ENCODE measurements around the gene KCTD13.

KCTD13 gene

DNA sequence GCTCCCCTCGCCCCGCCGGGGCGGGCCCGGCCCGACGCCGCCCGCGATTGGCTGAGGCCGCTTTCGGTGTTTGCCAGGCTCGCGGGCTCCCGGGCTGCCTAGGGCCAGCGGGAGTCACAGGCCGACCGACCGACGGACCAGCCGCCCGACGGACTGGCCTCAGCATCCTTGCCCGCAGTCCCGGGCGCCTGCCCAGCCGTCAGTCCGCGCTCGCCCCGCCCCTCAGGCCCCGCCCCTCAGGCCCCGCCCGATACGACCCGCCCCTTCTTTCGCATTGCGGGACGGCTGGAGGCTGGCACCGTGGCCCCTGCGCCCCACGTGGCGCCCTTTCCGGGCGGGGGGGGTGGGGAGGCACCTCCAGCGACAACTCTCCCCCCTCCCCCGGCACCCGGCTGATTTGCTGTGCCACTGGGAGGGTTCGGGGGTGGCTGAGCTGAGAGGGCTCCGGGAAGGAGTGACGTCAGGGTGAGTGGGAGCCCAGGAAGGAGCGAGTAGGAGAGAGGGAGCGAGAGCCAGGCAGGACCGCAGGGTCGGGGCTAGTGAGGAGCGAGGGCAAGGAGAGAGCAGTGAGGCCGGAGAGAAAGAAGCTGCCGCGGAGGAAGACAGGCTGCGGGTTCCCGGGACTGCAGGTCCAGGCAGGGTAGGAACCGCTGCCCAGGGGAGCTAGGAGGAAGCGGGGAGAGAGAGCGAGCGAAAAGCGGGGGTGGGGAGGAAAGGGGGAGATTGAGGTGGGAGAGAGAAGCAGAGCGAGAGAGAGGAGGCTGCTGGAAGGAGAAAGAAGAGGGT is 25.7 kb downstream of the KCTD13 start, which contains the start of gene ASPHD1:
Gene ASPHD1 (plus strand): TSS at position 387 of the 786 bp plus-strand sequence. CDS start 484 bp downstream, outside the sequence.
- Histone ChIP-seq H4K20me1 (ENCODE audit: insufficient read depth, low read length) (no peaks in the 10 kb centered on the region), H3K4me1 (ENCODE audit: low read length) (0 out of 2 replicates have a peak, but pooled peaks cover 4% of the 10 kb centered on the region), H3K4me3 (ENCODE audit: low read length) (peak within 1 kb of the TSS; percentile 57), H3K9ac (ENCODE audit: low read length) (no peak within 1 kb of the TSS), H3K4me2 (ENCODE audit: low read depth, low read length) (peak within 1 kb of the TSS; percentile 99), H3K9me3 (replicated peaks; ENCODE audit: insufficient read depth, low read length) (no peaks in the 10 kb centered on the region), H3K27ac (ENCODE audit: low read length) (no peak within 1 kb of the TSS), H3K27me3 (replicated peaks; ENCODE audit: insufficient read depth, low read length) (peaks cover 55% of the 10 kb centered on the region), H2AFZ (ENCODE audit: low read length) (peak within 1 kb of the TSS; percentile 83), H3F3A (ENCODE audit: insufficient read depth, low read length) (no peaks in the 10 kb centered on the region), H3K79me2 (ENCODE audit: low read length) (no peaks in the 10 kb centered on the region), H3K36me3 (replicated peaks; ENCODE audit: insufficient read depth, low read length) (no peaks in the 10 kb centered on the region), H3K9me2 (replicated peaks; ENCODE audit: insufficient read depth, low read length) (no peaks in the 10 kb centered on the region)
- TF ChIP-seq, protein P1, sequence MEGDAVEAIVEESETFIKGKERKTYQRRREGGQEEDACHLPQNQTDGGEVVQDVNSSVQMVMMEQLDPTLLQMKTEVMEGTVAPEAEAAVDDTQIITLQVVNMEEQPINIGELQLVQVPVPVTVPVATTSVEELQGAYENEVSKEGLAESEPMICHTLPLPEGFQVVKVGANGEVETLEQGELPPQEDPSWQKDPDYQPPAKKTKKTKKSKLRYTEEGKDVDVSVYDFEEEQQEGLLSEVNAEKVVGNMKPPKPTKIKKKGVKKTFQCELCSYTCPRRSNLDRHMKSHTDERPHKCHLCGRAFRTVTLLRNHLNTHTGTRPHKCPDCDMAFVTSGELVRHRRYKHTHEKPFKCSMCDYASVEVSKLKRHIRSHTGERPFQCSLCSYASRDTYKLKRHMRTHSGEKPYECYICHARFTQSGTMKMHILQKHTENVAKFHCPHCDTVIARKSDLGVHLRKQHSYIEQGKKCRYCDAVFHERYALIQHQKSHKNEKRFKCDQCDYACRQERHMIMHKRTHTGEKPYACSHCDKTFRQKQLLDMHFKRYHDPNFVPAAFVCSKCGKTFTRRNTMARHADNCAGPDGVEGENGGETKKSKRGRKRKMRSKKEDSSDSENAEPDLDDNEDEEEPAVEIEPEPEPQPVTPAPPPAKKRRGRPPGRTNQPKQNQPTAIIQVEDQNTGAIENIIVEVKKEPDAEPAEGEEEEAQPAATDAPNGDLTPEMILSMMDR (IDR thresholded peaks at IDR 0.05; ENCODE audit: low read length): no peak
- TF ChIP-seq EZH2 (optimal IDR thresholded peaks at IDR 0.05; ENCODE audit: low read depth, low read length) (no peak), EZH2phosphoT487 (IDR thresholded peaks at IDR 0.05; ENCODE audit: low read length) (no peak)
- DNase-seq: peak; percentile 73

DNA sequence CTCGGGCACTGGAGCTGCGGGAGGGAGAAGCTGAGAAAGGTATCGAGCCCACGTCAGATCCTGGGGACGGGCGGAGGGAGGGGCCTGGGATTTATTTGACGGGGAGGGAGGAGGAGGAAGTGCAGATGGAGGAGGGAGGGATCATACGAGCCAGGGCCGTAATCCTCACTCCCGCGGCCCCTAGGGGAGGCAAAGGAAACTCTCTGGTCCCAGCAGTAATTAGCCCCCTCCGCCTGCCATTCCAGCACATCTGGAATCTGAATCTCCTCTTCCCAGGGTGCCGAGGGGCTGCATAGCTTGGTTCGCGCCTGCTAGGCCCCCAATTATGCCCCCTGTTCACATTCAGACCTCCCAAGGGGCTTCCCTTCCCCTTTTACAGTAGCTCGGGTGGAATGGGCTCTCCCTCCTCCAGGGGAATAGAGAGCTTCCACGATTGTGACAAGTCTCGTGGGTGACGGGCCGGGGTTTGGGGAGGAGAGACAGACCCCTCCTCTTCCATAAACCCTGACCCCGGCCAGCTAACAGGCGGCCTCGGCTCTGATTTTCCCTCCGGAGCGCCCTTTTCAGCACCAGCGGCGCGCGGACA is 26.4 kb downstream of the KCTD13 start, which contains the start of gene SEZ6L2:
Gene SEZ6L2 (minus strand): TSS at position 35 of the 586 bp plus-strand sequence. CDS start 531 bp downstream, outside the sequence.
- Histone ChIP-seq H3K9me2 (replicated peaks; ENCODE audit: insufficient read depth, low read length) (no peaks in the 10 kb centered on the region), H3K9ac (ENCODE audit: low read length) (no peak within 1 kb of the TSS)
- no peak for DNase-seq

DNA sequence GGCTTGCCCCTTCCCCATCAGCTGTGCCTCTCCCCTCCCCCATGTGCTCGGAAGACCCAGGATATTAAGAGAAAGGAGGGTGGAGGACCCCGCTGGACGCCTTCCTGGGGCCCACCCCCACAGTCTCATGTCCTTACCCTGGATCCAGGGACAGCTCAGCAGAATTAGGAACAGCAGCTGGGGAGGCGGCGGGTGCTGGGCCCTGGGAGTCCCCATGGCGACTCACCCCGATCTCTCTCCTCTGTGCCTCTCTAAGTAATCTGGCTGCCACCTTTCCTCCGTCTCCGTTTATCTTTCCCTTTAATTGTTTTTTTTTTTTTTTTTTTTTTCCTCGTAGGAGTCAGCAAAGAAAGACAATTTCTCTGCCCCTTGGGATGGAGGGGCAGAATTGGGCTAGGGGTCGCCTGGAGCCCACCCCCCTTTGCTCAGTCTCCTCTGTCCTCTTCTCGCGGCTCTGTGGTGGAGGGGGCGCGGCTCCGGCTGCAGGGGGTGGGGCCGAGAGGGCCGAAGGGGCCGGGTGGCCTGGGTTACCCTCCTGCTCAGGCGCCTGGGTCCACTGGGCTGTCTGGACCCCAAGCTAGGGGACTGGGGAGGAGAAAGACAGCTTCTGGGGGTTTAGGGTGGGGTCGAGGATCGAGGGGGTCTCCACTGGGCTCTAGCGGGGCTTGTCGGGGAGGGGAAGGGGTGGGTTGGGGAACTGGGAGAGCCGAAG is 27.1 kb downstream of the KCTD13 start:
- Histone ChIP-seq H3K9me3 (replicated peaks; ENCODE audit: insufficient read depth, low read length) (no peaks in the 10 kb centered on the region), H2AFZ (ENCODE audit: low read length) (no peak overlapping the region), H3F3A (ENCODE audit: insufficient read depth, low read length) (no peaks in the 10 kb centered on the region), H3K4me2 (ENCODE audit: low read depth, low read length) (no peak overlapping the region), H3K36me3 (replicated peaks; ENCODE audit: insufficient read depth, low read length) (no peaks in the 10 kb centered on the region), H3K9me2 (replicated peaks; ENCODE audit: insufficient read depth, low read length) (no peaks in the 10 kb centered on the region), H3K27ac (ENCODE audit: low read length) (no peak overlapping the region), H4K20me1 (ENCODE audit: insufficient read depth, low read length) (no peaks in the 10 kb centered on the region), H3K4me1 (ENCODE audit: low read length) (0 out of 2 replicates have a peak, but pooled peaks cover 4% of the 10 kb centered on the region), H3K9ac (ENCODE audit: low read length) (no peak overlapping the region), H3K79me2 (ENCODE audit: low read length) (no peaks in the 10 kb centered on the region), H3K27me3 (replicated peaks; ENCODE audit: insufficient read depth, low read length) (peaks cover 64% of the 10 kb centered on the region), H3K4me3 (ENCODE audit: low read length) (no peak overlapping the region)
- DNase-seq: no peak
- TF ChIP-seq, protein P1 (IDR thresholded peaks at IDR 0.05; ENCODE audit: low read length): no peak
- no peak for TF ChIP-seq EZH2phosphoT487 (IDR thresholded peaks at IDR 0.05; ENCODE audit: low read length)
- TF ChIP-seq EZH2 (optimal IDR thresholded peaks at IDR 0.05; ENCODE audit: low read depth, low read length): no peak

More for the DNA sequence above, 26.4 kb downstream of the KCTD13 start, which contains the start of gene SEZ6L2:
- H4K20me1 ChIP-seq (ENCODE audit: insufficient read depth, low read length): no peaks in the 10 kb centered on the region
- H2AFZ ChIP-seq (ENCODE audit: low read length): peak within 1 kb of the TSS; percentile 83
- peaks cover 60% of the 10 kb centered on the region for H3K27me3 ChIP-seq (replicated peaks; ENCODE audit: insufficient read depth, low read length)
- TF ChIP-seq EZH2phosphoT487 (IDR thresholded peaks at IDR 0.05; ENCODE audit: low read length): no peak
- TF ChIP-seq EZH2 (optimal IDR thresholded peaks at IDR 0.05; ENCODE audit: low read depth, low read length): no peak
- TF ChIP-seq, protein P1 (IDR thresholded peaks at IDR 0.05; ENCODE audit: low read length): no peak
- peak within 1 kb of the TSS; percentile 57 for H3K4me3 ChIP-seq (ENCODE audit: low read length)
- no peaks in the 10 kb centered on the region for H3K9me3 ChIP-seq (replicated peaks; ENCODE audit: insufficient read depth, low read length)
- no peaks in the 10 kb centered on the region for H3F3A ChIP-seq (ENCODE audit: insufficient read depth, low read length)
- H3K4me1 ChIP-seq (ENCODE audit: low read length): 0 out of 2 replicates have a peak, but pooled peaks cover 4% of the 10 kb centered on the region
- H3K4me2 ChIP-seq (ENCODE audit: low read depth, low read length): peak within 1 kb of the TSS; percentile 99
- no peak within 1 kb of the TSS for H3K27ac ChIP-seq (ENCODE audit: low read length)
- H3K36me3 ChIP-seq (replicated peaks; ENCODE audit: insufficient read depth, low read length): no peaks in the 10 kb centered on the region
- H3K79me2 ChIP-seq (ENCODE audit: low read length): no peaks in the 10 kb centered on the region

All from MM.1S (cell line).